K562 (cell line): ENCODE measurements around the gene POLR2L. TPM values are rescaled to one million over a fixed set of nuclear protein-coding genes. Genes with fewer than 3 reads are reported as not detected.

ENCODE experiments used
- CXXC5 ChIP-seq: fragments of 250-450 bp; sonication (Bioruptor Pico); IDR thresholded peaks from 2 replicates; pipeline ENCODE4 v1.8.0; 2022; ENCODE audit warnings: inconsistent platforms, mild to moderate bottlenecking, moderate library complexity
- NRF1 ChIP-seq, 2 experiments: fragments of 450-650 bp; IDR thresholded peaks in 1 of 2; conservative IDR thresholded peaks in 1 of 2; 2 replicates each; pipeline ENCODE4 v1.6.1; 2014; ENCODE audit warnings: mild to moderate bottlenecking in 2 of 2
- ZNF668 ChIP-seq: fragments of 250-450 bp; sonication (Bioruptor Pico); IDR thresholded peaks from 2 replicates; pipeline ENCODE4 v1.8.0; 2022; ENCODE audit warnings: mild to moderate bottlenecking, inconsistent platforms
- polyA plus RNA-seq, 8 experiments: library from polyadenylated mRNA; depleted of rRNA in 4 of 8; stranded (reverse) in 5 of 8; unstranded in 3 of 8; fragments of >200 nt; fragmentation: Nextera tagmentation in 2 of 8; fragmentation: Illumina TruSeq in 1 of 8; extraction: Ambion mirVana in 2 of 8; extraction: Trizol in 1 of 8; gene quantifications; 2 replicates each; pipeline versions ENCODE4 v1.2.1 to v1.2.3, GENCODE V29; 2011 to 2014; ENCODE audit warnings: inconsistent platforms in 1 of 8, missing spikeins in 1 of 8
- total RNA-seq, 7 experiments: library from RNA; depleted of rRNA in 6 of 7; stranded (reverse); fragments of >200 nt in 6 of 7; fragmentation: Illumina TruSeq in 2 of 7; extraction: Trizol in 2 of 7; gene quantifications; 2 replicates each; pipeline versions ENCODE4 v1.2.1 to v1.2.3, GENCODE V29; 2011 to 2021; ENCODE audit warnings: low replicate concordance in 1 of 7
- TF ChIP-seq, protein P1 (sequence below): fragments of 200-800 bp; sonication (Bioruptor generic); IDR thresholded peaks from 2 replicates; pipeline ENCODE4 v1.6.1; 2017; ENCODE audit warnings: missing genetic modification characterization, missing compliant biosample characterization
- TF ChIP-seq, protein P2 (sequence below): fragments of 150-350 bp; IDR thresholded peaks from 2 replicates; pipeline ENCODE4 v1.6.1; 2014; ENCODE audit warnings: low read depth, mild to moderate bottlenecking, low read length, borderline replicate concordance

Gene POLR2L
- total and polyA plus RNA-seq, 9 of the 15 experiments (the other 6 are each of a cell fraction or from before 2014, with no cell fraction given): 38.3 to 688 (median 108) TPM

DNA sequence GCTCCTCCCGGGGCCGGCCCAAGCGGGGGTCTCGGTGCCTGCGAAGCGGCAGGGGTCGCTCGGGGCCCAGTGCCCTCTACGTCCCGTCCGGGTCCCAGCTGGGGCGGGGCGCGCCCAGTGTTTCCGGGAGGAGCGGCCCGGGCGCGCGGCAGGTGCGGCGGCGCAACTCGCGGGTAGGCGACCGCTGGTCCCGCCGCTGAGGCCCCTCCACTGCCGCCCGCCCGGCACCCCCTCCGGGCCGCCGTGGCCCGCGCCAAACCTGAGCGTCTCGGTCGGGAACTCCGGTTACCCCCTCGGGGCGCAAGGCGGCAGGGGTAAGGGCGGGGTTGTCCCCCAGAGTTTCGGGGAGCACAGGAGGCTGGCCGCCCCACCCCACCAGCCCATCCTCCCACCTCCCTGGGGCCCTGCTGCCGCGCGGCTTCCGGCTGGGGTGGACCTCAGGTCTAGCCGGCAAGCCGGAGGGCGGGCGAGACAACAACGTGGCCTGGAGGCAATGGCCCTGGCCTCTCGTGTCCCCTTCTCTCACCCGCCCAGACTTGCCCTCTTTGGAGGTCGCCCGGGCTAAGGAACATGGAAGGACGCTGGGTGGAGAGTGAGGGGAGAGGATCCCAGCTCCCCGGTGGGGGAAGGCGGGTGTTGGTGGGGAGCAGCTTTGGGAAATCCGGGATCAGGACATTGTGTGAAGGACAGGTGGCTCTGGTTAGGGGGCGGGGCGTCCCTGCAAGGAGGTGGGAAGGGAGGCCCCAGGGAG lies 15.0 kb downstream of the POLR2L start (continued):
- no peak for TF ChIP-seq ZNF668 (CRISPR knock-in tag)
- TF ChIP-seq, protein P1, sequence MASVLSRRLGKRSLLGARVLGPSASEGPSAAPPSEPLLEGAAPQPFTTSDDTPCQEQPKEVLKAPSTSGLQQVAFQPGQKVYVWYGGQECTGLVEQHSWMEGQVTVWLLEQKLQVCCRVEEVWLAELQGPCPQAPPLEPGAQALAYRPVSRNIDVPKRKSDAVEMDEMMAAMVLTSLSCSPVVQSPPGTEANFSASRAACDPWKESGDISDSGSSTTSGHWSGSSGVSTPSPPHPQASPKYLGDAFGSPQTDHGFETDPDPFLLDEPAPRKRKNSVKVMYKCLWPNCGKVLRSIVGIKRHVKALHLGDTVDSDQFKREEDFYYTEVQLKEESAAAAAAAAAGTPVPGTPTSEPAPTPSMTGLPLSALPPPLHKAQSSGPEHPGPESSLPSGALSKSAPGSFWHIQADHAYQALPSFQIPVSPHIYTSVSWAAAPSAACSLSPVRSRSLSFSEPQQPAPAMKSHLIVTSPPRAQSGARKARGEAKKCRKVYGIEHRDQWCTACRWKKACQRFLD (CRISPR knock-in tag): peak; percentile 82
- TF ChIP-seq NRF1 (conservative IDR thresholded peaks at IDR 0.05 in 1 of 2, IDR thresholded peaks at IDR 0.05 in 1 of 2): peak; percentile 76 to 80; a peak in 2 of 4 replicates
- TF ChIP-seq, protein P2, sequence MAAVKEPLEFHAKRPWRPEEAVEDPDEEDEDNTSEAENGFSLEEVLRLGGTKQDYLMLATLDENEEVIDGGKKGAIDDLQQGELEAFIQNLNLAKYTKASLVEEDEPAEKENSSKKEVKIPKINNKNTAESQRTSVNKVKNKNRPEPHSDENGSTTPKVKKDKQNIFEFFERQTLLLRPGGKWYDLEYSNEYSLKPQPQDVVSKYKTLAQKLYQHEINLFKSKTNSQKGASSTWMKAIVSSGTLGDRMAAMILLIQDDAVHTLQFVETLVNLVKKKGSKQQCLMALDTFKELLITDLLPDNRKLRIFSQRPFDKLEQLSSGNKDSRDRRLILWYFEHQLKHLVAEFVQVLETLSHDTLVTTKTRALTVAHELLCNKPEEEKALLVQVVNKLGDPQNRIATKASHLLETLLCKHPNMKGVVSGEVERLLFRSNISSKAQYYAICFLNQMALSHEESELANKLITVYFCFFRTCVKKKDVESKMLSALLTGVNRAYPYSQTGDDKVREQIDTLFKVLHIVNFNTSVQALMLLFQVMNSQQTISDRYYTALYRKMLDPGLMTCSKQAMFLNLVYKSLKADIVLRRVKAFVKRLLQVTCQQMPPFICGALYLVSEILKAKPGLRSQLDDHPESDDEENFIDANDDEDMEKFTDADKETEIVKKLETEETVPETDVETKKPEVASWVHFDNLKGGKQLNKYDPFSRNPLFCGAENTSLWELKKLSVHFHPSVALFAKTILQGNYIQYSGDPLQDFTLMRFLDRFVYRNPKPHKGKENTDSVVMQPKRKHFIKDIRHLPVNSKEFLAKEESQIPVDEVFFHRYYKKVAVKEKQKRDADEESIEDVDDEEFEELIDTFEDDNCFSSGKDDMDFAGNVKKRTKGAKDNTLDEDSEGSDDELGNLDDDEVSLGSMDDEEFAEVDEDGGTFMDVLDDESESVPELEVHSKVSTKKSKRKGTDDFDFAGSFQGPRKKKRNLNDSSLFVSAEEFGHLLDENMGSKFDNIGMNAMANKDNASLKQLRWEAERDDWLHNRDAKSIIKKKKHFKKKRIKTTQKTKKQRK: no peak
- TF ChIP-seq CXXC5 (CRISPR knock-in tag): peak; percentile 79
